NCI-H1417 (cell line): Measurements from ENCODE around the gene BCO1.
A peak's percentile ranks its signal among the peaks of the same experiment; 100 is the strongest.

Experiments used
- DNase-seq, 3 experiments: peaks; one replicate each; lab custom pipeline; 2025; lab: John Stamatoyannopoulos, UW

The BCO1 gene

DNA sequence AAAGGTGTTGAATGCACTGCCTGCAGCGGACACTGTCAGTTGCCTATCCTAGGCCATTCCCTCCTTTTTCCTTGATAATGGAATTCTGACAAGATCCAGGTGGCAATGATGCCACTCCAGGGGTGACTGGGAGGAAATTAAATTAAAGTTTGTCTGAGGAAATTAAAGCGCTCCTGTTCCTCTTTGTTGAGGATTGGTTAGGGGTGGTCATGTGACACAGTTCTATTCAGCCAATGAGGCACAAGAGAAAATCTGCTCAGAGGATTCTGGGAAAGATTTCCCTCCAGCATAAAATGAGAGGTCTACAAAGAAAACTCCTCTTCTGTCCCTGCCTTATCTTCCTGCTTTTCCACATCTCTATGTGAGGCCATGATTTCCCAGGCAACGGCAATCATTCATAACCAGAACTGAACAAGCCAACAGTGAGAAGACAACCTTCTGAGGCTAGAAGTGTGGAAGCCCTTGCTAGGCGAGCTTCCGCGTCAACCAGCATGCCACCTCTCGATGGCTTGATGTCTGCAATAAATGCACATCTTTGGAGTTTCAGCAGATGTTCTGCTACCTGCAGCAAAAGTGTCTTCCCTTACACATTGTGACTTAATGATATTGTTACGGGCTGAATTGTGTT, 5.6 kb upstream of the BCO1 start:
- no peak for DNase-seq

DNA sequence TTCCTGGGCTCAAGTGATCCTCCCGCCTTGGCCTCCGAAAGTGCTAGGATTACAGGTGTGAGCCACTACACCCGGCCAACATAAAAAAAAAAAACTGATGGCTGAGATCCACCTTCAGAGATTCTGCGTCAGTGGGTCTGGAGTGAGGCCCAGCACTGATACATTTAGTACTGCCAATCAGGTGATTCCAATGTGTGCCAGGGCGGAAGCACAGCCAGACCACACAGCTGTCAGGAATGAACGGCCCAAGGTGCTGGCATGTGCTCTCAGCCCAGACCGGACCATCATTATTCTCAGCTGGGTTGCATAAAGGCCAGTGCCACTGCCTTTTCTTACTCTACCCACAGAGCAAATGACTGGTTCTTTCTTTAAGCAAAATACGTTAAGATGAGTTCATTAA, 1.2 kb upstream of the BCO1 start:
- no peak for DNase-seq

DNA sequence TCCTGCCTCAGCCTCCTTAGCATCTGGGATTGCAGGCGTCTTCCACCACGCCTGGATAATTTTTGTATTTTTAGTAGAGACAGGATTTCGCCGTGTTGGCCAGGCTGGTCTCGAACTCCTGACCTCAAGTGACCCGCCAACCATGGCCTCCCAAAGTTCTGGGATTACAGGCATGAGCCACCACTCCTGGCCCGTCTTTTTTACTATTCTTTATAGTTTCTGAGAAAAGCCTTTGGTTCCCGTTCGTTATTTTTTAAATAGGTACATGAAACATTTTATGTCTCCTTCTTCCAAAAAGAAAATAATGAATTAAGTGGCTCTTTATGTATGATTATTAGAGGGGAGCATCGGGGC, 570 bp upstream of the BCO1 start:
- DNase-seq, result no peak

DNA sequence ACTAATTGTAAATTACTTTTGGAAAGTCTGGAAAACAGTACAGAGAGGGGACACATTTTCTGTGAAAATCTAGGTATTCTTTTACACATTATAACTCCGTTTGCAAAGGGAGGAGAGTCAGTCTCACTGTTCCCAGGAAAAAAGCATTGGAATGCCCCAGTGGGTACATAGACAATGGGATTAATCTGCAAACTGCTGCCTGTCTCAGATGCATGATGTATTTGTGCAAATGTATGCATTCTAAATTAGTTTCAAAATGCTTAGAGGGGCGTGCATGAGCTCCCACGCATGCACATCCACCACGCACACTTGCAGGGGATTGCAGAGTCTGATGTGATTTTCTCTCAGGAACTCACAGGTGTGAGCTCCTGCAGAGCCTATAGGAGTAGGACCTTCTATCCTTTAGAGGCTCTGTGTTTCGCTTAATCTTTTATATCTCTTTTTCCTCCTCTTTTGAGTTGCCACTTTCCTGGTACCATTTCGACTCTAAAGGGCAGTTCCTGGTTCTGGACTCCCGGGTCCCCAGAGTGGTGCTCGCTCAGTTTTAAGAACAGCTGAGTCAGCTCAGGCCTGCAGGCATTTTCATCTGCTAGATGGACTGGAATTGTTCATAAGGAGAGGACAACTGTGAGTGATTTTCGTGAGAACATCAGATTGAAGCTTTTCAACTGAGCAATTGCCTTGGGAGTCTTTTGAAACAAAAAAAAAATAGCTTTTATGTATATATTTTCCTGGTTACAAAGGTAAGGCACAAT, 1.1 kb downstream of the BCO1 start:
- no peak for DNase-seq

DNA sequence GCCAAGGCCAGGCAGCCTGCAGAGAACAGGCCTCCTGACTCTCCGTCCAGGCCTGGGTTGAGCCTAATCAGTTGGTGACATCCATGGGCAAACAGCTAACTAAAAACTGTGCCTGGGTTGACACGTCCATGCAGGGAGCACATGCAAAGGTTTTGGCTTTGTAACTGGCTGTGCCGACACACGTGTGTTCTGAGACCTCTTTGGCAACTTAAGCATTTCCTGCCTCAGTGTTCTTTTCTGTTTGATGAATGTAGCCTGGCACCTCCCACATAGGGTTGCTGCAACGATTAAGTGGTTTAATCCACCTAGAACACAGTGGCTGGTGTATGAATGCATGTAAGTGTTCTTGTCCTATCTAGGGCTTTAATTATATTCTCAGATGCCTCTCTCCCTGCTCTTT, 3.2 kb downstream of the BCO1 start:
- no peak for DNase-seq

DNA sequence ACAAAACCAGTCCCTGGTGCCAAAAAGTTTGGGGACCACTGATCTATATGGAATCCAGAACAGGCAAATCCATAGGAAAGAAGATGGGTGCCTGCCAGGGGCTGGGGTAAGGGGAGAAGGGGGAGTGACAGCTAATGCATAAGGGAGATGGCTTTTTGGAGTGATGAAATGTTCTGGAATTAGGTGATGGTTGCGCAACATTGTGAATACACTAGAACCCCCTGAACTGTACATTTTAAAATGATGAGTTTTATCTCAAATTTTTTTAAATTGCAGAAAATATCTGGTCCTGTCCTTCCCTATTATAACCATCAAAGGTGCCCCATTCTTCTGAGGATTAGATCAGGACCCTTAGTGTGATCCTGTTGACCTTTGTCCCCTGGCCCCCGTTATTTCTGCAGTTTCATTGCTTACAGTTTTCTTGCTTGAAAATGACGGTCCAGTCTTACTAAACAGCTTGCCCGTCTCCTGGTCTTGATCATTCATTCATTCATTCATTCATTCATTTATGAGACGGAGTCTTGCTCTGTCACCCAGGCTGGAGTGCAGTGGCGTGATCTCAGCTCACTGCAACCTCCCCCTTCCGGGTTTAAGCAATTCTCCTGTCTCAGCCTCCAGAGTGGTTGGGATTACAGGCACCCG, 4.6 kb downstream of the BCO1 start:
- DNase-seq, result no peak

DNA sequence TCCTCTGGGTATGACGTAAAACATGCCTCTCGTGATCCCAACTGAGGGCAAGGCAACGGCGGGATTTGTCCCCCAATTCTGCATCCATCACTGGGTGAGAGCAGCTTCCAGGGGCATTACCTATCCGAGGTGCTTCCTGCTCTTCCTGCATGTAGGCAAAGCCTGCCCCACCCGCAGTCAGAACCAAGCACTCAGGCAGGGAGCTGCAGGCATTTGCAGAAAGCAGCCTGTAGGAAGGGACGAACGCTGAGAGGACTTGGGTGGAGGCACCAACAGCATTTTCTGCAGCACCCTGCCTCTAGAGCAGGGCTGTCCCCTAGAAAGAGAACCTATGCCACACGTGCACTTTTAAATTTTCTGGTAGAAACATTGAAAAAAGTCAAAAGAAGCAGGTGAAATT, 5.5 kb downstream of the BCO1 start:
- no peak for DNase-seq

DNA sequence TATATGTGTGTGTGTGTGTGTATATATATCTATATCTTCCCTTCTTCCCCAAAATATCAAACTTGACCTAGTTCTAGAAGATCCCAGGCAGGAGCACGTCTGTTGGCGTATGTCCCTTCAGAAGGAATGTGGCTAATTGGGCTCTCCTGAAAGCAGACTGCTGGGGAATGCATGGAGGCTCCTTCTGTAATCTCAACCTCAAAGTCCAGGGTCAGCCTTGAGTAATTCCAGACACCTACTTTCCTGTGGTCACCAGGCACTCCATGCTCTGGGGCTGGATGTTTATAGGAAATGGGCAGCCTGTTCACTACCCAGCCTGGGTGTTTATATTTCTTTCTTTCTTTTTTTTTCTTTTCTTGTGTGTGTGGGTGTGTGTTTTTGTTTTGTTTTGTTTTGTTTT, 13.4 kb downstream of the BCO1 start:
- DNase-seq, result no peak

DNA sequence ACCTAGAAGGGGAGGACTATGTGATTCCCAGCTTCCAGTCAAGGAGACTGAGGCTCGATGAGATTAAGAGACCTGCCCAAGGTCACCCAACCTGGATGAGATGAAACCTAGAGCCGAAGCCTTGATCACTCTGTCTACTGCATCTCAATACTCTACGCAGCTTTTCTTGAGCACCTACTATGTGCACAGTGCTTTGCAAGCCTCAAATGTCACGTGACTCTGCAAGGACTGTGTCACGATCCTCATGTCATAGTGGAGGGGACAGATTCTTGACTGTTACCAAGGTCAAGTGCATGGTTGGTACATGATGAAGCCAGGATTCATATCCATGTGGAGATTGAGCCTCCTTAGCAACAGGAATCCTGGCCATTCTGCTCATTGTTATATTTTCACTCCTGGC, 14.7 kb downstream of the BCO1 start:
- no peak for DNase-seq

DNA sequence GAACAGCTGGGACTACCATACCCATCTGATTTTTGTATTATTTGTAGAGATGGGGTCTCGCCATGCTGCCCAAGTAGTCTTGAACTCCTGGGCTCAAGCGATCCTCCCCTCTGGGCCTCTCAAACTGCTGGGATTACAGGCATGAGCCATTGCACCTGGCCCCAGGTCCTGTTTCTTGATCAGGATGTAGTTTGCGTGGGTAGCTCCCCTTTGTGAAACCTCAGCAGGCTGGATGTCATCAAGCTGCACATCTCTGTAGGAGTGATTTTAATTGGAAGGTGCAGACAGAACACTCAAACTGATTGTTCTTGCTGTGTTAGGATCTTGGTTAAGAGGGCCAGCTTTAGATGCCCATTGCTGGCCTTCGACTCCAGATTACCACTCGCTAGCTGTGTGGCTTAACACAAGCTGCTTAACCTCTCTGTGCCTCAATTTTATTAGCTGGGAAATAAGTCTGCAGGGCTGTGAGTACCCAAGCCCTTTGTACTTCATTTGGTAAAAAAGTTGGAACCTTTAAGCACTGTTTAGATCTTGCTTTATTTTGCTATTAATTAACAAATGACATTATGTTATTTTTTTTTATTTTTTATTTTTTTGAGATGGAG, 16.5 kb downstream of the BCO1 start:
- DNase-seq, result no peak

DNA sequence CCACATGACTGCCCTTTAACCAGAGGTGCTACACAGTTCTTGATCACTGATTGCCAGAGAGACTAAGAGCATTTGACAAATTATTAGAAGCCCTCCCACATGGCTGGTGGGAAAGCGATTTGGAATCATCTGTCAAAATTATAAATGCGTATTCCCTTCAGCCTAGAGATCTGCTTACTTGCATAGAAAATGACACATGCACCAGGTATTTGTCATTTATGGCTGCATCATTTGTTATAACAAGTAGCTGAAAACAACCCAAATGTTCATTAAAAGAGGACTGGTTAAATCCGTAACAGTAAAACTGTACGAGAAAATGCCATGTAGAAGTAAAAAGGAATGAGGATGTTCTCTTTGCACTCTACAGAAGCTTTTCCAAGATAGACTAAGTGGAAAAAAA, 21.4 kb downstream of the BCO1 start:
- DNase-seq, result no peak

DNA sequence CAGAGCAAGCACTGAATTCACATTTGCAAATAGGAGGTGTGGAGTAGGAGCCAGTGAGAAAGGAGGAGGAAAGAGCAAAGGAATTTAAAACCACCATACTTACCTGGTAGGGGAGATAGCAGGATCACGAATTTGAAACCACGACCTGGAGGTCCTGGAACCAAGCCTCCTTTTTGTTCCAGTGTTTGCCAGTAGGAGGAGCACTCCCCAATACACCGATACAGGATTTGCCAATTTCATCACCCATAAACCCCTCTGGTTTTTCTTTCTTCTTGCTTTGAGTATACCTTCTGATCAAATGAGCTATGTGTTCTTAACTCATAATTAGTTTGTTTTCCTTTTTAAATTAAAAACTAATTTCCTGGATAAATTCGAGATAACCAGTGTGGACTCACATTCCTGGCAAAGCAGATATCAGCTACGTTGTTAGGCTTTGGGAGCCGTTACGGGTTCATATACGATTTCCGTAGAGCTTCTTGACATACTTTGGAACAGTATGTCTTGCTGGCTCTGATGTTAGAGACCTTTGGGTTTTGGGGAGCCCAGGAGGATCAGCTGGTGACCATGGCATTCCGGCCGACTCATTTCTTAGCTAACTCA, 22.7 kb downstream of the BCO1 start:
- peak in 1 of 3 experiments; percentile 1 for DNase-seq

DNA sequence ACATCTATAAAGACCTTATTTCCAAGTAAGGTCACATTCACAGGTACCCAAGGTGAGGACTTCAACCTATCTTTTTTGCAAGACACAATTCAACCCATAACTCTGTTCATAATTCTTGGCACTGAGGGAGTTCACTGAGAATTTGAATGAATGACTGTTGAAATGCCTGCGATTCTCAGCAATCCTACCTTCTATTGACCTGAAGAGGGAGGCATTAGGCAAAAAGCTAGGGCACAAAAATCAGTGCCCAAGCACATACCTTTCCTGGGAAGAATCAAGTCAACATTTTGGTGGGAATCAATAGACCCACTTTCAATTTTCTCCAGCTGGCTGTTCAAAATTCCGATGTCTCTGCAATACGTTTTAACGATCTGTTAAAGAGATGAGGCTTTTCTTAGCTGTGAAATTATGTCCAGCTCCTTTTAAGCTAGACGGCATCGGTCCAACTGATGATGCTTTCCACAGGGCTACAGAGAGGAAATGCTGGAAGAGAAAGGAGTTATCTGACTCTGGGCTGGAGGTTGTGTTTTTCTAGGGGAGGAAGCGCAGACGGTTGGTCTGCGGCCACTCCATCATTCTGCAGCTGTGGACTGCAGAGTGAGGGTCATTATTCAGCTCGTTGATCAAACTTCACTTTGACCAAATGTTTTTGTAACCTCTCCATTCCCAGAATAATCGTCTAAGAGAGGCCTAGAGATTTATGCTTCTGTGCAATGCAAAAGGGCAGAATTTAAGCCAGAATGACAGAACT, 25.2 kb downstream of the BCO1 start:
- no peak for DNase-seq

DNA sequence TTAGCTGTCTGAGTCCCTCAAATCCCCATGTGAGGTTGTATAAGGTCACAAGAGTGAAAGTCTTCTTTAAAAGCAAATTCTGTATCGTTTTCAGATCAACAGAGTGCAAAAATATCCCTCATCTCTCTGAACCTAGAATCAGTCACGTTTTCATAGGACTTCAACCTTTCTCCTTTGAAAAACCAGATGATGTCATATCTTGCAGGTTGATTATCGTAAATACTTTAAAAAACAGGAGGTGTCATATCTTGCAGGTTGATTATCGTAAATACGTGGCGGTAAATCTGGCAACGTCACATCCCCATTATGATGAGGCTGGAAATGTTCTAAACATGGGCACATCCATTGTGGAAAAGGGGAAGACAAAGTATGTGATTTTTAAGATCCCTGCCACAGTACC, 25.9 kb downstream of the BCO1 start:
- no peak for DNase-seq

DNA sequence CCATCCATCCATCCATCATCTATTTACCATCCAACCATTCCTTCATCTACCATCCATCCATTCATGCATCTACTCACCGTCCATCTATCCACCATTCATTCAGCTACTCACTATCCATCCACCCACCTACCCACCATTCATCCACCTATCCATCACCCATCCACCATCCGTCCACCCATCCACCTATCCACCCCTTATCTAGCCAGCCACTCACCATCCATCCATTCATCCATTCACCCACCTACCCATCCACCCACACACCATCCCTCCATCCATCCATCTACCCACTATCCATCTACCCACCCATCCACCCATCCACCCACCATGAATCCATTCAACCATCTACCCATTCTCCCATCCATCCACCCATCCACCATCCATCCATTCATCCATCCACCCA, 26.6 kb downstream of the BCO1 start:
- DNase-seq, result no peak

DNA sequence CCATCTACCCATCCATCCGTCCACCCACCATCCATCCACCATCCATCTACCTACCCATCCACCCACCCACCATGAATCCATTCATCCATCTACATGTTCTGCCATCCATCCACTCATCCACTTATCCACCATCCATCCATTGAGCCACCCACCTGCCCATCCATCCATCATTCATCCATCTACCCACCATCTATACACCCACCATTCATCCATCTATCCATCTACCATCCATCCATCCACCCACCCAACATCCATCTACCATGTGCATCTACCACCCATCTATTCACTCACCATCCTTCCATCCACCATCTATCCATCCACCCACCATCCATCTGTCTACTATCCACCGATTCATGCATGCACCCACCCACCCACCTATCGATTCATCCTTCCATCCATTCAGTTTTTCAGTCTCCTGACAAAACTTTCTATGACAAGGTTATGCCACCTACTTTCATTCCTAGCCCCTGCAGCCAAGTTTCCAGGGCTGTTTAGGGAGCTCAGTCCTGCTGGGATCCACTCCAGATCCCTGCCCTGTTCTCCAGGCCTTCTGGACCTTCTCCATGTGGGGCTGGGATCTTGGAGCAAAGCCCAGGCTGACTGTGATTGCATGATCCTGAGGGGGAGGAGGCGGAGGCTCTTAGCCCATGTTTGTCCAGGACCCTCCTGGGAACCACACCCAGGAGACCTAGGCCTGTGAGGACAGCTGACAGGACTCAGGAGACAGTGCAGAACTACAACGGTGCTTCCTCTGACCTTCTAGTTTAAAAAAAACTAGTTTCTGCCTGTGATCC, 27.4 kb downstream of the BCO1 start:
- no peak for DNase-seq

DNA sequence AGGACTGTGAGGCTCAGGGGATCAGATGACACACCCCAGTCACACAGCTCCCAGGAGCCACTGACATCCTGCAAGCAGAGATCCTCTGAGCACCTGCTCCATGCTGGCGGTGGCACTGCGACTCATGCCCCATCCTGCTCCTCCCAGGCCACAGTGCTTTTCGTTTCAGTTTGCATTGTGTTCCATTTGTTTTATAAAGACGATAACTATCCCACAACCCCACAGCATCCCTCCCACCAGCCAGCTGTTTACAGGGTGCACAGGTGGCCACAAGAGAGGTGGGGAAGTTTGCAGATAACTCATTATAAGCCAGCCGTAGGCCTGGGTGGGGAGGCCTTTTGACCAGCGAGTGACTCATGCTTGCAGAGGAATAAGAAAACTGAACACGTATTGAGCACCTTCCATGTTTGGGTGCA, 28.2 kb downstream of the BCO1 start:
- no peak for DNase-seq

DNA sequence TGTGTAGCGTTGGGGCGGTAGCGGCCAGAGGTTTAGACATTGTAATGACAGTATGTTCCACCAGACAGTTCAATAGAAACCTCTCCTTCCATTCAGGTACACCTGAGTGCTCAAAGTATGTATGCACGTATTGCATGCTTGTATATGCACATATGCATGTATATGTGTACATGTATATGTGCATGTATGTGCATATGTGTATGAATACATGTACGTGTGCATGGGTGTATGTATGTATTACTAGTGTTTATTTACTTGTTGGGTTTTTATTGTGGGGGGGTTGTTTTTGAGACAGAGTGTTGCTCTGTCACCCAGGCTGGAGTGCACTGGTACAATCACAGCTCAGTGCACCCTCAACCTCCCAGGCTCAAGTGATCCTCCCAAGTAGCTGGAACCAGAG, 30.0 kb downstream of the BCO1 start:
- no peak for DNase-seq

DNA sequence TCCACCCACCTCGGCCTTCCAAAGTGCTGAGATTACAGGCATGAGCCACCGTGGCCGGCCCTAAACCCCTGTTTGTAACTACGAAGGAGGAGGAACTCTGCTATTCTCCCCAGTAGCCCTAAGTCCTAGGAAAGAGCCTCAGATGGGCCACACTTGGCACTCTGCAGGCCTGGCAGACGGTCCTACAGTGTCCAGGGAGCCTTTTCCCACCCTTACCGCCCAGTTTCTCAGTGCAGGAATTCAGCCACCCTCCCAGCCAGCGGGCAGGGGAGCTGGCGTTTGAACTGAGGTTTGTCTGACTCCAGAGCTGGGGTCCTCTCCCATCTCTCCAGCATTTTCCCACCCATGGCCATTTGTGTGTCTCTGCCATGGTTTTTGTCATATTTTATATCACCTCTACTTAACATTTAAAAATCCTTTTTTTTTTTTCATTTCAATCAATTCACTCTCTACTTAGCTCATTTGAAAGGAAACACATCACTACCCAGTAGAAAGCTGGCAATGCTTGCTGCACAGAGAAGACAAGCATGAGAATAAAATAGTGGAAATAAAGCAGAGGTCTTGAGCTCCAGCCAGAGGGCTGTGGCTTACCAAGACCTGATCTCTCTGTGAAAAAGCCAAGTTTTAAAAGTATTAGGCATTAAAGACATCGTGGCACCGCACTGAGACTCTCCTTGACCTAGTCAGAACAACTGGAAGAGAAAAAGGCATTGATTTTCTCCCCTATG, 34.9 kb downstream of the BCO1 start:
- DNase-seq, result no peak

DNA sequence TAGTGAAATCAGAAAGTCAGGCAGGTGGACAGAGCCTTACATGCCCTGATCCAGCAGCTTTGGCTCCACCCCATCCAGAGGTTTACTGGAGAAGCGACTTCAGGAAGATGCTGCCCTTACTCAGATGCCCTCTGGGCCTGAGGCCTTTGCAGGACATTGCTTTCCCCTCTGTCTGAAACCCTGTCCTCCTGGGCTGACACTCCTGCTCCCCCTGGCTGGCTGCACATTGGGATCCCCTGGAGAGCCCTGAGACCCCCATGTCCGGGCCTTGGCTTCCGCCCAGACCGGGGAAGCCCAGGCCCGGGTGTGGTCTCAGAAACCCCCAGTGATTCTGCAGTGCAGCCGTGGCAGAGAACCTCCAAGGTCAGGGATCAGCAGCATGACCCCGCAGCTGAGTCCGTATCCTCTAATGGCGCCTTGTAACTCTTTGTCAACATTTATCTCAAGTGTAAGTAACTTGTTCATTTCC, 36.6 kb downstream of the BCO1 start:
- DNase-seq, result no peak
